Islet precursor cell (in vitro differentiated cells): ENCODE measurements around the gene POU3F2.

ENCODE experiments used
- DNase-seq: peaks from one replicate; pipeline ENCODE4 v3.0.0-alpha.2; 2018

POU3F2 gene

GRCh38 chr6:98834060-98835031, at the start of gene POU3F2:
TSS of gene POU3F2 (plus strand) at chr6:98834574. CDS start at chr6:98834874, 300 bp downstream.
- peak; percentile 98 for DNase-seq

GRCh38 chr6:98787435-98787834, 46.9 kb upstream of the POU3F2 start:
- DNase-seq, result no peak

- peak; percentile 65 for DNase-seq
Observed at GRCh38 chr6:98787961-98788360, 46.4 kb upstream of the POU3F2 start.

GRCh38 chr6:98794307-98794842, 40.0 kb upstream of the POU3F2 start:
- DNase-seq, result no peak

- no peak for DNase-seq
Observed at GRCh38 chr6:98797217-98797994, 37.0 kb upstream of the POU3F2 start.

GRCh38 chr6:98800866-98801265, 33.5 kb upstream of the POU3F2 start:
- no peak for DNase-seq

- DNase-seq, result no peak
Observed at GRCh38 chr6:98808541-98809210, 25.7 kb upstream of the POU3F2 start.

GRCh38 chr6:98812220-98812619, 22.2 kb upstream of the POU3F2 start:
- no peak for DNase-seq

- DNase-seq, result no peak
Observed at GRCh38 chr6:98816799-98817198, 17.6 kb upstream of the POU3F2 start.

GRCh38 chr6:98821756-98822405, 12.5 kb upstream of the POU3F2 start:
- DNase-seq, result no peak

GRCh38 chr6:98823428-98824161, 10.8 kb upstream of the POU3F2 start:
- DNase-seq, result no peak

GRCh38 chr6:98824162-98824901, 10.0 kb upstream of the POU3F2 start:
- DNase-seq, result peak; percentile 71

- no peak for DNase-seq
Observed at GRCh38 chr6:98824902-98825599, 9.3 kb upstream of the POU3F2 start.

- DNase-seq, result no peak
Observed at GRCh38 chr6:98825600-98826230, 8.7 kb upstream of the POU3F2 start.

- peak; percentile 66 for DNase-seq
Observed at GRCh38 chr6:98827295-98828159, 6.8 kb upstream of the POU3F2 start.

GRCh38 chr6:98828211-98828788, 6.1 kb upstream of the POU3F2 start:
- DNase-seq, result no peak

GRCh38 chr6:98828941-98829411, 5.4 kb upstream of the POU3F2 start:
- DNase-seq, result no peak

GRCh38 chr6:98830146-98830545, 4.2 kb upstream of the POU3F2 start:
- DNase-seq, result no peak
